ENCODE results near the gene ME1.

ME1 gene

DNA sequence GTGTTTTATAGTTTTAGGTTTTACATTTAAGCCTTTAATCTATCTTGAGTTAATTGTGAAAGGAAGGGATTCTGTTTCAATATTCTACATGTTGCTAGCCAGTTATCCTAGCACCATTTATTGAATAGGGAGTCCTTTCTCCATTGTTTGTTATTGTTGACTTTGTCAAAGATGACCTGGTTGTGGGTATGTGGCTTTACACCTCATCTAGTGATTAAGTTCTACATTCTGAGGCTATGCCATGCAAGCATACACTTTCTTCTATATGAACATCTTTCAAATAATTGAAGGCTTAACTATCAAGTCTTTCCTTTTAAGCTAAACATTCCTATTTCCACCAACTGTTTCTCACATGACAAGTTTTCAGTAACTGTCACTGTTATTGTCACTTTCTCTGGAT is 46.1 kb downstream of the ME1 start:
- no peaks in the 10 kb centered on the region for H3K4me1 ChIP-seq (ENCODE audit: low read length)
- H3K79me2 ChIP-seq (ENCODE audit: low read length), result no peaks in the 10 kb centered on the region
- no peak for DNase-seq
- no peaks in the 10 kb centered on the region; the same call in 1 of the 2 replicates for H4K20me1 ChIP-seq (ENCODE audit: insufficient read depth, low read length)
- TF ChIP-seq CTCF (IDR thresholded peaks at IDR 0.05; ENCODE audit: low read length) (no peak), EZH2phosphoT487 (IDR thresholded peaks at IDR 0.05; ENCODE audit: low read length) (no peak), EZH2 (optimal IDR thresholded peaks at IDR 0.05; ENCODE audit: low read depth, low read length) (no peak)
- H3K9me3 ChIP-seq (replicated peaks; ENCODE audit: insufficient read depth, low read length), result no peaks in the 10 kb centered on the region
- H3K27ac ChIP-seq (ENCODE audit: low read length), result no peak overlapping the region
- H3K27me3 ChIP-seq (replicated peaks; ENCODE audit: insufficient read depth, low read length), result no peaks in the 10 kb centered on the region
- H3K9ac ChIP-seq (ENCODE audit: low read length), result no peak overlapping the region
- H3K4me3 ChIP-seq (ENCODE audit: low read length), result no peak overlapping the region
- H3K9me2 ChIP-seq (replicated peaks; ENCODE audit: insufficient read depth, low read length), result no peaks in the 10 kb centered on the region
- no peak overlapping the region for H2AFZ ChIP-seq (ENCODE audit: low read length)
- H3K4me2 ChIP-seq (ENCODE audit: low read depth, low read length), result no peak overlapping the region
- H3F3A ChIP-seq (ENCODE audit: insufficient read depth, low read length), result no peaks in the 10 kb centered on the region
- H3K36me3 ChIP-seq (replicated peaks; ENCODE audit: insufficient read depth, low read length), result no peaks in the 10 kb centered on the region

GRCh38 chr6:83381949-83382348 is 48.9 kb downstream of the ME1 start:
- Histone ChIP-seq H3K9me3 (replicated peaks; ENCODE audit: insufficient read depth, low read length) (no peaks in the 10 kb centered on the region), H3F3A (ENCODE audit: insufficient read depth, low read length) (no peaks in the 10 kb centered on the region), H3K9me2 (replicated peaks; ENCODE audit: insufficient read depth, low read length) (no peaks in the 10 kb centered on the region), H3K79me2 (ENCODE audit: low read length) (no peaks in the 10 kb centered on the region), H3K27me3 (replicated peaks; ENCODE audit: insufficient read depth, low read length) (no peaks in the 10 kb centered on the region), H3K4me1 (ENCODE audit: low read length) (no peaks in the 10 kb centered on the region), H3K36me3 (replicated peaks; ENCODE audit: insufficient read depth, low read length) (no peaks in the 10 kb centered on the region), H3K4me2 (ENCODE audit: low read depth, low read length) (no peak overlapping the region), H2AFZ (ENCODE audit: low read length) (no peak overlapping the region), H3K27ac (ENCODE audit: low read length) (no peak overlapping the region), H3K9ac (ENCODE audit: low read length) (no peak overlapping the region), H3K4me3 (ENCODE audit: low read length) (no peak overlapping the region), H4K20me1 (ENCODE audit: insufficient read depth, low read length) (no peaks in the 10 kb centered on the region; the same call in 1 of the 2 replicates)
- no peak for TF ChIP-seq CTCF (IDR thresholded peaks at IDR 0.05; ENCODE audit: low read length)
- TF ChIP-seq EZH2 (optimal IDR thresholded peaks at IDR 0.05; ENCODE audit: low read depth, low read length), result no peak
- TF ChIP-seq EZH2phosphoT487 (IDR thresholded peaks at IDR 0.05; ENCODE audit: low read length), result no peak
- DNase-seq, result no peak

DNA sequence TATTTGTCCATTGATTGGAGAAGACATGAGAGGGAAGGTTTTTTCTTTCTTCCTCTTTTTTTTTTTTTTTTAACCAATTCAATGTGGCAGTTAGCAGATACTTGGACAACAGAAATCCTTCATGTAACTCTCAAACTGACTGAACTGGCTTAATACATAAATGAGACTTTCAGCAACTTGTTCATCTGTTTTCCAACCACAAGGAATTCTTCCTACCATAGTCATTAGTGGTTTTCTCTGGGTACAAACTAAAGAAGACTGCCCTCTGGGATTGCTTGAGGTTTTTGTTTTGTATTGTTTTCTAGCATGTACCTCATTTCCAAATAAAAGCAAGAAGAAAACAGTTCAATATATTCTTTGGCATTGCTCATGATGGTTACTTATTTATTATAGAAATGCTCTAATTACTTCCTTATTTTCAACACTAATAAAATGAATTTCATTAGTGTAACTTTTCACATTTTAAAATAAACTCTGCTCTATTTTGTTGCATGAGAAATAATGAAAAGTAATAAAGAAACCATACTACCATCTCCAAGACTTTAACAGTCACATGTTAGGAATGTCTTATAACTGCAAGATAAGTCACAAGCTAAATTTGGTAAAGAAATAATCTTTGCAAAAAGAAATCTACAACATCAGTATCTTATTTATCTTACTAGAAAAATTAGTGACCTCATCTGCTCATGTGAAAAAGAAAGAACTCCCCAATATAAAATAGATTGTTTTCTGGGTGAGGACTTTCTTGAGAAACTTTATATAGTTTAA is 52.0 kb downstream of the ME1 start:
- no peak for TF ChIP-seq EZH2 (optimal IDR thresholded peaks at IDR 0.05; ENCODE audit: low read depth, low read length)
- Histone ChIP-seq H3K4me1 (ENCODE audit: low read length) (no peaks in the 10 kb centered on the region), H3K9me2 (replicated peaks; ENCODE audit: insufficient read depth, low read length) (no peaks in the 10 kb centered on the region), H3K27me3 (replicated peaks; ENCODE audit: insufficient read depth, low read length) (no peaks in the 10 kb centered on the region), H3F3A (ENCODE audit: insufficient read depth, low read length) (no peaks in the 10 kb centered on the region), H3K79me2 (ENCODE audit: low read length) (no peaks in the 10 kb centered on the region), H3K9me3 (replicated peaks; ENCODE audit: insufficient read depth, low read length) (no peaks in the 10 kb centered on the region), H3K27ac (ENCODE audit: low read length) (no peak overlapping the region), H3K9ac (ENCODE audit: low read length) (no peak overlapping the region), H3K4me3 (ENCODE audit: low read length) (no peak overlapping the region), H3K4me2 (ENCODE audit: low read depth, low read length) (no peak overlapping the region), H4K20me1 (ENCODE audit: insufficient read depth, low read length) (no peaks in the 10 kb centered on the region), H2AFZ (ENCODE audit: low read length) (no peak overlapping the region), H3K36me3 (replicated peaks; ENCODE audit: insufficient read depth, low read length) (no peaks in the 10 kb centered on the region)
- DNase-seq, result no peak

DNA sequence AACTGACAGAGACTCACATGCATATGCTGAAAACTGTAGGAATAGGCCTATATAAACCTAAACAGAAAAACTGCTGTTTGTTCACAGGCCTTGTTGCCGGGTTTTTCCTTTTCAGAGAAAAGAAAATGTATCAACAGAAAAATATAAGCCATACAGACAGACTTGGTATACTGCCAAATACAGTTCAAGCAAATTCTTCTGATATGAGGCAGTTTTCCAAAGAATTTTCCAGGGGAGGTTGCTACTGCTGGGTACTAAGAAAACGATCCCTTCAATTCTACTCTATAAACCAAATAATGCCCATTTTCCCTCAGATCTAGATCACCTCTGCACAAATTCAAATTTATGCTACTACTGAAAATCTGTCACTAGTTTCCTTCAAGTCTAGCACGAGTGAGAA is 59.4 kb downstream of the ME1 start:
- H4K20me1 ChIP-seq (ENCODE audit: insufficient read depth, low read length), result no peaks in the 10 kb centered on the region
- no peak for DNase-seq
- H3K36me3 ChIP-seq (replicated peaks; ENCODE audit: insufficient read depth, low read length), result no peaks in the 10 kb centered on the region
- H3K27me3 ChIP-seq (replicated peaks; ENCODE audit: insufficient read depth, low read length), result no peaks in the 10 kb centered on the region
- H2AFZ ChIP-seq (ENCODE audit: low read length), result no peak overlapping the region
- H3K4me2 ChIP-seq (ENCODE audit: low read depth, low read length), result no peak overlapping the region
- no peak overlapping the region for H3K9ac ChIP-seq (ENCODE audit: low read length)
- H3K27ac ChIP-seq (ENCODE audit: low read length), result no peak overlapping the region
- no peak overlapping the region for H3K4me3 ChIP-seq (ENCODE audit: low read length)
- no peaks in the 10 kb centered on the region for H3F3A ChIP-seq (ENCODE audit: insufficient read depth, low read length)
- no peaks in the 10 kb centered on the region for H3K9me3 ChIP-seq (replicated peaks; ENCODE audit: insufficient read depth, low read length)
- H3K4me1 ChIP-seq (ENCODE audit: low read length), result no peaks in the 10 kb centered on the region
- no peaks in the 10 kb centered on the region for H3K9me2 ChIP-seq (replicated peaks; ENCODE audit: insufficient read depth, low read length)
- H3K79me2 ChIP-seq (ENCODE audit: low read length), result no peaks in the 10 kb centered on the region
- TF ChIP-seq EZH2phosphoT487 (IDR thresholded peaks at IDR 0.05; ENCODE audit: low read length) (no peak), EZH2 (optimal IDR thresholded peaks at IDR 0.05; ENCODE audit: low read depth, low read length) (no peak), CTCF (IDR thresholded peaks at IDR 0.05; ENCODE audit: low read length) (no peak)
